Memory B cell (primary cell): ENCODE data around the gene GAL3ST3.

ENCODE experiments used
- ATAC-seq: fragments of 150-1000 bp; cut with Tn5 transposase; 2 replicates; pipeline ENCODE4 v1.10.0; 2021; ENCODE audit warnings: low read depth, mild to moderate bottlenecking, moderate library complexity
- DNase-seq, 2 donors: peaks; one replicate each; pipeline ENCODE4 v3.0.0; 2022; ENCODE audit warnings: low spot score in 2 of 2
- H3K27ac Mint-ChIP-seq: one replicate; pipeline ENCODE4 v1.8.0; 2022; ENCODE audit warnings: mild to moderate bottlenecking, moderate library complexity, mixed read lengths
- H3K27me3 Mint-ChIP-seq: one replicate; pipeline ENCODE4 v1.8.0; 2022; ENCODE audit warnings: mixed read lengths
- H3K36me3 Mint-ChIP-seq: one replicate; pipeline ENCODE4 v1.8.0; 2022; ENCODE audit warnings: mild to moderate bottlenecking, mixed read lengths
- H3K4me1 Mint-ChIP-seq: one replicate; pipeline ENCODE4 v1.8.0; 2022; ENCODE audit warnings: mixed read lengths
- H3K4me3 Mint-ChIP-seq: one replicate; pipeline ENCODE4 v1.8.0; 2022; ENCODE audit warnings: mild to moderate bottlenecking, moderate library complexity, mixed read lengths
- H3K9me3 Mint-ChIP-seq: one replicate; pipeline ENCODE4 v1.8.0; 2022; ENCODE audit warnings: mixed read lengths

Gene GAL3ST3

DNA sequence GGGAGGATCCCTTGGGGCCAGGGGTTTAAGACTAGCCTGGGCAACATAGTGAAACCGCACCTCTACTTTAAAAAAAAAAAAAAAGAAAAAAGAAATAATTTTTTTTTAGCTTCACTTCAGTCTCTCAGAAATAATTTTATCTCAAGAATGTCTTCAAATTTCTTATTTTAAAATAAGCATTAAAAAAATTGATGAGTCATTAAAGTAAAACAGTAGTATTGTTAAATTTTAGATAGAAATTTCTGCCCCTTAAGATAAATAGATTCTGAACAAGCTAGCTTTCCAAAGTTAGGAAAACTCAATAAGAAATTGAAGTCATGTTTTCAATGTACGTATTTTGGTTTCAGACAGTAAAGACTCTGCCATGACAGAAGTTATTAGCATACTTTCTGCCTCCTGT is 13.4 kb upstream of the GAL3ST3 start:
- no peaks in the 10 kb centered on the region for H3K9me3 Mint-ChIP-seq
- no peak overlapping the region for H3K27ac Mint-ChIP-seq
- no peak overlapping the region for H3K4me3 Mint-ChIP-seq
- ATAC-seq, result no peak
- H3K36me3 Mint-ChIP-seq, result peaks cover 59% of the 10 kb centered on the region
- no peaks in the 10 kb centered on the region for H3K27me3 Mint-ChIP-seq
- H3K4me1 Mint-ChIP-seq, result peaks cover 20% of the 10 kb centered on the region
- DNase-seq, result no peak

GRCh38 chr11:66061268-66061667 is 12.3 kb upstream of the GAL3ST3 start:
- Mint-ChIP-seq H3K9me3 (no peaks in the 10 kb centered on the region), H3K4me3 (no peak overlapping the region), H3K4me1 (peaks cover 12% of the 10 kb centered on the region), H3K27ac (peak overlapping the region; percentile 58), H3K36me3 (peaks cover 53% of the 10 kb centered on the region), H3K27me3 (no peaks in the 10 kb centered on the region)
- DNase-seq, result no peak
- no peak for ATAC-seq

DNA sequence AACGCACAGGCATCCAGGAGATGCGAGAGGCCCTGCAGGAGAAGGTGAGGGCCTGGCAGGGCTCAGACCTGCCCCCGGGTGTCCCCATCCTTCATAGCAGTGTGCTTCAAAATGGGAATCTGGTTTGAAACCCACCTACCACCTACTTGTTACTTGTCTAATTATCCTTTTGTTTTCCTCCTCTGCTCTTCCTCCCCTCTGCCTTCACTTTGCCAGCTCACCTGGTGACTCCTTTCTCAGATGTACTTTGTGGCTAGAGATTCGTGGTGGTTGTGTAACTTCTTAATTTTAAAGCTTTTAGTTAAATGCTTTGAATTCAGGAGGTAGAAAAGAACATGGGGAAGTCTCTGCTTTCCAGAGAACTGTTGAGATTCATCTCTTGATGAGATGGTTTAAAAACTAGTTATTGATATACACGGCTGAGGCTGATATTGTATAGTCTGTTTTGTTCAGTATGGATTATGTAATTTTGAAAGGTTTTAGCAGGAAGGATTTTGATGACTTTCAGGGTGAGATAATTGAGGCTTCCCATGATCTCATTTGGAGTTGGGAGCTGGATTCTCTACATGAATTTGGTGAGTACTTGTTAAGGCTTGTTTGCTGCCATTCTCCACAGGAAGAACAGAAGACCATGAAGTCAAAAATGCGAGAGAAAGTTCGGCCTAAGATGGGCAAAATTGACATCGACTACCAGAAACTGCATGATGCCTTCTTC is 11.2 kb upstream of the GAL3ST3 start:
- Mint-ChIP-seq H3K36me3 (peaks cover 51% of the 10 kb centered on the region), H3K9me3 (no peaks in the 10 kb centered on the region), H3K4me1 (peaks cover 12% of the 10 kb centered on the region), H3K4me3 (no peak overlapping the region), H3K27me3 (no peaks in the 10 kb centered on the region), H3K27ac (peak overlapping the region; percentile 29)
- DNase-seq, result no peak
- ATAC-seq, result no peak

GRCh38 chr11:66056501-66056900 is 7.5 kb upstream of the GAL3ST3 start:
- Mint-ChIP-seq H3K4me1 (peaks cover 18% of the 10 kb centered on the region), H3K27ac (no peak overlapping the region), H3K9me3 (no peaks in the 10 kb centered on the region), H3K4me3 (no peak overlapping the region), H3K36me3 (peaks cover 39% of the 10 kb centered on the region), H3K27me3 (no peaks in the 10 kb centered on the region)
- no peak for ATAC-seq
- no peak for DNase-seq

DNA sequence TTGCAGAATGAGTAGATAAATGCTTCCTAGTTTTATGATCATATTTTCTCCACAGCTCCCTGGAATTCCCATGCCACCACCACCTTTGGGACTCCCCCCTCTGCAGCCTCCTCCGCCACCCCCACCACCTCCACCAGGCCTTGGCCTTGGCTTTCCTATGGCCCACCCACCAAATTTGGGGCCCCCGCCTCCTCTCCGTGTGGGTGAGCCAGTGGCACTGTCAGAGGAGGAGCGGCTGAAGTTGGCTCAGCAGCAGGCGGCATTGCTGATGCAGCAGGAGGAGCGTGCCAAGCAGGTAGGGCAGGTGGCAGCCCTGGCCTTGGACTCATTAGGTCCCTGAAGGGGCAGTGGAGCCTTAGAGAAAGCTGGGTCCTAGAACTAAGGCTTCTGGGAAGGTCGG is 6.1 kb upstream of the GAL3ST3 start:
- no peak overlapping the region for H3K4me3 Mint-ChIP-seq
- ATAC-seq, result no peak

DNA sequence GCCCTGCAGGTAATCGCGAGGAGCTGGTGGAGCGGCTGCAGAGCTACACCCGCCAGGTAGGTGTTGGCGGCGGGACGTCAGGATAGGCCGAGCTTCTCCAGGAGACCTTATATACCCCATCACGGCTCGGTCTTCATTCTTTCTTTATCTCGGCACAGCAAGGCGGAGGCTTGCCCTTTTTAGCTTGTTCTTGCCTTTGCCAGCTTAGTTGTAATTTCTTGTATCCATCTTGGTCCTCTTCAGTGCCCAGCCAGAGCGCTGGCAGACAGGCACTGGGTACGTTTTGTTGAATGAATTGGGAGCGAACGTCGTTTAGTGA is 3.7 kb upstream of the GAL3ST3 start:
- no peak for ATAC-seq
- peak overlapping the region; percentile 98 for H3K27ac Mint-ChIP-seq

More for the DNA sequence above, 6.1 kb upstream of the GAL3ST3 start:
- no peak for DNase-seq
- Mint-ChIP-seq H3K4me1 (peaks cover 14% of the 10 kb centered on the region), H3K27ac (no peak overlapping the region), H3K9me3 (no peaks in the 10 kb centered on the region), H3K27me3 (no peaks in the 10 kb centered on the region), H3K36me3 (peaks cover 30% of the 10 kb centered on the region)

GRCh38 chr11:66051766-66052663 is 3.1 kb upstream of the GAL3ST3 start, which contains the start of gene SF3B2:
Gene SF3B2 (plus strand): TSS chr11:66052364. CDS start chr11:66052385, 21 bp downstream.
- peak; percentile 91 for ATAC-seq
- peaks cover 15% of the 10 kb centered on the region for H3K36me3 Mint-ChIP-seq
- peaks cover 3% of the 10 kb centered on the region for H3K27me3 Mint-ChIP-seq
- H3K9me3 Mint-ChIP-seq, result no peaks in the 10 kb centered on the region
- peaks cover 19% of the 10 kb centered on the region for H3K4me1 Mint-ChIP-seq
- H3K27ac Mint-ChIP-seq, result peak within 1 kb of the TSS; percentile 98
- DNase-seq, result peak; percentile 83 to 87
- peak within 1 kb of the TSS; percentile 99 for H3K4me3 Mint-ChIP-seq

More for the DNA sequence above, 3.7 kb upstream of the GAL3ST3 start:
- peaks cover 18% of the 10 kb centered on the region for H3K36me3 Mint-ChIP-seq
- H3K27me3 Mint-ChIP-seq, result peaks cover 3% of the 10 kb centered on the region
- no peaks in the 10 kb centered on the region for H3K9me3 Mint-ChIP-seq
- peak overlapping the region; percentile 99 for H3K4me3 Mint-ChIP-seq
- DNase-seq, result no peak
- H3K4me1 Mint-ChIP-seq, result peaks cover 19% of the 10 kb centered on the region

DNA sequence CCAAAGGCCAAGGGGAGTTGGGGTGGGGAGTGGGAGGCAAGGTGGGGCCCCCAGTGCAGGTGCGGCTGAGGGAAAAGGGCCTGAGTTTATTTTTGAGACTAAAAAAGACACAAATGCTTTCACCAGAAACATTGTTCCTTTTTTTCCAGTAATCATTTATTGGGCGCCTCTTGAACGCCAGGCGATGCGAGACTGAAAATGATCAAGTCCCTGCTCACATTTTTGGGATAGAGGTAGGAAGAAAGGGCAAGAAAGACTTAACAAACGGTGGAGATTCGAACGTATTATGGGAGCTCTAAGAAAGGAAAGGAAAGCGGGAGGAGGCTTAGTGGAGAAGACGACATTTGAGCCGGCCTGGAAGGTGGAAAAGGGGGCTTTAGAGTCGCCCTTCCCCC is 2.4 kb upstream of the GAL3ST3 start:
- DNase-seq (no peak), ATAC-seq (no peak)
- Mint-ChIP-seq H3K9me3 (no peaks in the 10 kb centered on the region), H3K4me3 (peak overlapping the region; percentile 99), H3K36me3 (peaks cover 15% of the 10 kb centered on the region), H3K27ac (peak overlapping the region; percentile 90), H3K27me3 (peaks cover 3% of the 10 kb centered on the region), H3K4me1 (peaks cover 19% of the 10 kb centered on the region)

DNA sequence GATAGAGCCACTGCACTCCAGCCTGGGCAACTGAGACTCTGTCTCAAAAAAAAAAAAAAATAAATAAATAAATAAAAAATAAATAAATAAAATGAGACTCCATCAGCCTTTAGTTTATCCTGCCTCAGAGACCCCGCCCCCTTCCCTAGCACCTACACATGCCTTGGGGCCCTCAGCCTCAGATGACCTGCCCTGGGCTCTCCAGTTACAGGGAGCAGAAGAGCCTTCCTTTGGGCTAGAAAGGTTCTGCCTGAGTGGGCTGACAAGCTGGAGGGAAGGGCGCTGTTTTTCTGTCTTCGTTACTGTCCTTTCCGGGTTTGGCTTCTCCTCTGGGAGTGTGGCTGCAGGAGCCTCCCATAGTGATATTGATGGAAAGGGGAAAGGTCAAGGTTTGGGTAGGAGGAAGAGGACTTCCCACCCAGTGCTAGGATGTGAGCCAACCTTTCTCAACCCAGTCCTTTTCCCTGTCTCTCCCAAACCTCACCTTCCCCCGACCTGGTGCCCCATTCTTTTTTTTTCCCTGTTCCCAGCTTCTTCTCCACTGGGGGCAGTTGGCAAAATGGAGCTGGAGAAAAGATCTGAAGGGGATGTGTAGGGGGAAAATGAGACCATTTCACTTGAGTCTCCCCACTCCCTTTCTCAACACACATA is 1.7 kb upstream of the GAL3ST3 start:
- Mint-ChIP-seq H3K4me1 (peaks cover 19% of the 10 kb centered on the region), H3K4me3 (peak overlapping the region; percentile 99)

GRCh38 chr11:66047541-66048365 is 1.2 kb downstream of the GAL3ST3 start:
- H3K4me3 Mint-ChIP-seq, result no peak overlapping the region
- H3K4me1 Mint-ChIP-seq, result peaks cover 19% of the 10 kb centered on the region
- no peak overlapping the region for H3K27ac Mint-ChIP-seq
- DNase-seq (no peak), ATAC-seq (no peak)
- H3K9me3 Mint-ChIP-seq, result no peaks in the 10 kb centered on the region
- peaks cover 3% of the 10 kb centered on the region for H3K27me3 Mint-ChIP-seq
- peaks cover 3% of the 10 kb centered on the region for H3K36me3 Mint-ChIP-seq

More for the DNA sequence above, 1.7 kb upstream of the GAL3ST3 start:
- H3K36me3 Mint-ChIP-seq, result peaks cover 13% of the 10 kb centered on the region
- H3K9me3 Mint-ChIP-seq, result no peaks in the 10 kb centered on the region
- peak overlapping the region; percentile 90 for H3K27ac Mint-ChIP-seq
- DNase-seq, result no peak
- no peak for ATAC-seq
- H3K27me3 Mint-ChIP-seq, result peaks cover 3% of the 10 kb centered on the region

DNA sequence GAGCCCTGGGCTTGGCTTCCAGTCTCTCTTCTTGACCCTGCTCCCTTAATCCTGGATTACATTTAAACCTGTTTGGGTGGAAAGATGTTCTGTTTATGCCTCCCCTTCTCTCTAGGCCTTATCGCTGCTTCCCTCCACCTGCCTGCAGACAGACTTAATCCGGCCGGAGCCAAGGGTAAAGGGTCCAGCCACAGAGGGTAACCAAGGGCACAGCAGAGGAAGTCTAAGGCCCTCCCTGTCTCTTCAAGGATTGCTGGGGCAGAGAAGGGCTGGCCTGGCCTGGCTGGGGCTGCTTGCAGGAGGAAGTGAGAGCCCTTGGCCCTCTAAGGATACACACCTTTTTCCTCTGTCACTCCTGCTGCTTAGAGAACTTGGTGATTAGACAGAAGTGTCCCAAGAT is 2.1 kb downstream of the GAL3ST3 start:
- no peaks in the 10 kb centered on the region for H3K9me3 Mint-ChIP-seq
- ATAC-seq, result no peak
- H3K27ac Mint-ChIP-seq, result no peak overlapping the region
- H3K27me3 Mint-ChIP-seq, result peaks cover 3% of the 10 kb centered on the region
- H3K4me1 Mint-ChIP-seq, result peaks cover 17% of the 10 kb centered on the region
- no peak for DNase-seq
- no peak overlapping the region for H3K4me3 Mint-ChIP-seq
- no peaks in the 10 kb centered on the region for H3K36me3 Mint-ChIP-seq

- H3K9me3 Mint-ChIP-seq, result no peaks in the 10 kb centered on the region
- H3K4me3 Mint-ChIP-seq, result no peak overlapping the region
- H3K27me3 Mint-ChIP-seq, result peaks cover 3% of the 10 kb centered on the region
- ATAC-seq (peak; percentile 99), DNase-seq (peak; percentile 86 to 87)
- H3K4me1 Mint-ChIP-seq, result peaks cover 11% of the 10 kb centered on the region
- no peak overlapping the region for H3K27ac Mint-ChIP-seq
- no peaks in the 10 kb centered on the region for H3K36me3 Mint-ChIP-seq
These were observed 3.8 kb downstream of the GAL3ST3 start for GRCh38 chr11:66045177-66045639.

DNA sequence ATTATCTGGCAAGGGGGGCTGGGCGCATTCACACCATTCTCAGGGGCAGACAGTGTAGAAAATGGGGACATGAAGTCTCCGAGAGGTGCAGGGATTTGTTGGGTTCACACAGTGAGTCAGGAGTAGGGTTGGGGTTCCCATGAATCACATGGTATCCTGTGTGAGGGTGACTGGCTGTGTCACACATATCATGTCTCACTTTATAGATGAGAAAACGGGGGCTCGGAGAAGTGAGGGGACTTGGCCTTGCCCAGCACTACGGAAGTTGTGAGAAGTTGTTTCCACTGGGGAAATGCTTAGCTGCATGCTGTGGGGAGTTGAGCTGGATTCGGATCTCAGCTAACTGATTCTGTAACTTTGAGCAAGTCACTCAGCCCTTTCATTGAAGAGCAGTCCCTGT is 4.2 kb downstream of the GAL3ST3 start:
- ATAC-seq (peak; percentile 4), DNase-seq (no peak)
- Mint-ChIP-seq H3K9me3 (no peaks in the 10 kb centered on the region), H3K4me1 (peaks cover 11% of the 10 kb centered on the region), H3K36me3 (no peaks in the 10 kb centered on the region), H3K27me3 (peaks cover 3% of the 10 kb centered on the region), H3K4me3 (no peak overlapping the region), H3K27ac (no peak overlapping the region)
